ENCODE data around the gene CD48. TPM values are rescaled to one million over a fixed set of nuclear protein-coding genes. Genes with fewer than 3 reads are reported as not detected.
A peak's percentile ranks its signal among the peaks of the same experiment; 100 is the strongest.

CD48 gene
- total RNA-seq, 1 donor from 2014 or later, result not detected

GRCh38 chr1:160750608-160751007 lies 39.0 kb upstream of the CD48 start:
- Mint-ChIP-seq H3K36me3 (ENCODE audit: low read depth) (no peaks in the 10 kb centered on the region), H3K9me3 (no peaks in the 10 kb centered on the region), H3K4me1 (no peaks in the 10 kb centered on the region)

DNA sequence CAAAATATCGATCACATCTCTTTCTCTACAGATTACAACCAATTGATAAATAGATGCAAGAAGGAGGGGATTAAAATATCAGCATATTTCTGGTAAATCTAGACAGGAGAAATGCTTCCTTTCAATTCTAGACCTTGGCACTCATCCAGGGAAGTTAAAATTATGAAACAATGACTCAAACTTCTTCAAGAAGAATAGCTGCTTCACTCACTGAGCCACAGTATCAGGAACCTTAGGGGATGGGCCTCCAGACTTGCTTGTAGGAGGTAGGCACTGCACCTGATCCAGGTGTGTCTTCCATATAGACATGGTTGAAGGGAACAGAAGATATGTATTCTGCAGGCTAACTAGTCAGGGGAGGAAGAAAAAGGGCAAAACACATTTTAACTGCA lies 37.3 kb upstream of the CD48 start:
- H3K27me3 Mint-ChIP-seq (ENCODE audit: low read depth), result peaks cover 41% of the 10 kb centered on the region
- no peaks in the 10 kb centered on the region for H3K9me3 Mint-ChIP-seq
- no peak overlapping the region for H3K4me3 Mint-ChIP-seq
- no peak overlapping the region for H3K27ac Mint-ChIP-seq (ENCODE audit: unreplicated experiment)
- TF ChIP-seq CTCF (conservative IDR thresholded peaks at IDR 0.05), result no peak
- DNase-seq (ENCODE audit: low read depth, low spot score), result no peak
- H3K36me3 Mint-ChIP-seq (ENCODE audit: low read depth), result no peaks in the 10 kb centered on the region
- H3K4me1 Mint-ChIP-seq, result peaks cover 6% of the 10 kb centered on the region

More at GRCh38 chr1:160750608-160751007, 39.0 kb upstream of the CD48 start:
- Mint-ChIP-seq H3K27ac (ENCODE audit: unreplicated experiment) (no peak overlapping the region), H3K27me3 (ENCODE audit: low read depth) (peaks cover 41% of the 10 kb centered on the region), H3K4me3 (no peak overlapping the region)
- no peak for TF ChIP-seq CTCF (conservative IDR thresholded peaks at IDR 0.05)
- no peak for DNase-seq (ENCODE audit: low read depth, low spot score)

DNA sequence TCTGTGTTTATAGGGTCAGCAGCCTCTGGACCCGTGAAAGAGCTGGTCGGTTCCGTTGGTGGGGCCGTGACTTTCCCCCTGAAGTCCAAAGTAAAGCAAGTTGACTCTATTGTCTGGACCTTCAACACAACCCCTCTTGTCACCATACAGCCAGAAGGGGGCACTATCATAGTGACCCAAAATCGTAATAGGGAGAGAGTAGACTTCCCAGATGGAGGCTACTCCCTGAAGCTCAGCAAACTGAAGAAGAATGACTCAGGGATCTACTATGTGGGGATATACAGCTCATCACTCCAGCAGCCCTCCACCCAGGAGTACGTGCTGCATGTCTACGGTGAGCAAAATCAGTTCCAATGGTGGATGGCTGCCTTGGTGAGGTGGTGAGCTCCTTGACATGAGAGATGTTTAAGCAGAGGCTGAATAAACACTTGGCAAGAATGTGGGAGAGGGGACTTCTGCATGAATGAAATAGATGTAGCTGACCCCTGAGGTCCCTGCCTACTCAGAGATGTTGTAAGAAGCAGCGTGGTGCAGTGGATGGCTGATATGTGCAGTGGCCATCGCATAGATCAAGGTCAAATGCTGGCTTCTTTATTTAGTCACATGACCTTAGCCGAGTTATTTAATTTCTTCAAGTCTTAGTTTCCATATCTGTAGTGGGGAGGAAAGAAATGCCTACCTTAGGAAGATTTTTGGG lies 36.7 kb upstream of the CD48 start:
- no peak for DNase-seq (ENCODE audit: low read depth, low spot score)
- Mint-ChIP-seq H3K9me3 (no peaks in the 10 kb centered on the region), H3K4me1 (peaks cover 6% of the 10 kb centered on the region), H3K27me3 (ENCODE audit: low read depth) (peaks cover 39% of the 10 kb centered on the region), H3K27ac (ENCODE audit: unreplicated experiment) (no peak overlapping the region), H3K4me3 (no peak overlapping the region), H3K36me3 (ENCODE audit: low read depth) (no peaks in the 10 kb centered on the region)
- TF ChIP-seq CTCF (conservative IDR thresholded peaks at IDR 0.05), result peak; percentile 23

- DNase-seq (ENCODE audit: low read depth, low spot score), result no peak
- Mint-ChIP-seq H3K4me1 (peaks cover 6% of the 10 kb centered on the region), H3K9me3 (no peaks in the 10 kb centered on the region), H3K27ac (ENCODE audit: unreplicated experiment) (no peak overlapping the region), H3K36me3 (ENCODE audit: low read depth) (no peaks in the 10 kb centered on the region), H3K27me3 (ENCODE audit: low read depth) (peaks cover 33% of the 10 kb centered on the region), H3K4me3 (no peak overlapping the region)
- no peak for TF ChIP-seq CTCF (conservative IDR thresholded peaks at IDR 0.05)
Observed at GRCh38 chr1:160747717-160748116, 36.1 kb upstream of the CD48 start.

DNA sequence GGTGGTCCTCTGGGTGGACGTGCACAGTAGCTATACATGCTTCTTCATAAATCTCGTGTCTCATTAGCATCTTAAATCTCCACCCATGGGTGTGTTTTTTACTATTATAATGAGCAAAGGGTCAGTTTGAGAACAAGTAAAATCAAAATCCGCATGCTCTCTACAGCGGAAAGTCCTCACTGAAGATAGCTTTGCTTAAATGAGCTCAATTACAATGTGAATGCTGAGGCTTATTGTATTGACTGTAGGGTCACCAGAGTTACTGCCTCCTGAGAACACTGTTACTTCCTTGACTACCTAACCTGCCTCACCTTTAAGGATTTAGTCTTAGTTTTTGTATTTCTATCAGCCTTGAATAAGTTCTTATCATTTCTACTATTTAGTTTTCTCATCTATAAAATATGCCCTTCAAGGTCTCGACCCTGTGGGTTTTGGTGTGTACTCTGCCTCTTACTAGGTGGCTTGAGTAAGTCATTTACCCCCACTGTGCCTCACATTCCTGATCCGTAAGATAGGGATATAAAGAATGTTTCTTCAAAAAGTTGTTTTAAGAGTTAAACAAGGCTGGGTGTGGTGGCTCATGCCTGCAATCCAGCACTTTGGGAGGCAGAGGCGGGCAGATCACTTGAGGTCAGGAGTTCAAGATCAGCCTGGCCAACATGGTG lies 35.3 kb upstream of the CD48 start:
- no peaks in the 10 kb centered on the region for H3K9me3 Mint-ChIP-seq
- DNase-seq (ENCODE audit: low read depth, low spot score), result no peak
- H3K4me3 Mint-ChIP-seq, result no peak overlapping the region
- TF ChIP-seq CTCF (conservative IDR thresholded peaks at IDR 0.05), result no peak
- H3K27ac Mint-ChIP-seq (ENCODE audit: unreplicated experiment), result no peak overlapping the region
- H3K27me3 Mint-ChIP-seq (ENCODE audit: low read depth), result peaks cover 26% of the 10 kb centered on the region
- H3K36me3 Mint-ChIP-seq (ENCODE audit: low read depth), result no peaks in the 10 kb centered on the region
- peaks cover 6% of the 10 kb centered on the region for H3K4me1 Mint-ChIP-seq
